ENCODE results near the gene DYNLT3.

DNA sequence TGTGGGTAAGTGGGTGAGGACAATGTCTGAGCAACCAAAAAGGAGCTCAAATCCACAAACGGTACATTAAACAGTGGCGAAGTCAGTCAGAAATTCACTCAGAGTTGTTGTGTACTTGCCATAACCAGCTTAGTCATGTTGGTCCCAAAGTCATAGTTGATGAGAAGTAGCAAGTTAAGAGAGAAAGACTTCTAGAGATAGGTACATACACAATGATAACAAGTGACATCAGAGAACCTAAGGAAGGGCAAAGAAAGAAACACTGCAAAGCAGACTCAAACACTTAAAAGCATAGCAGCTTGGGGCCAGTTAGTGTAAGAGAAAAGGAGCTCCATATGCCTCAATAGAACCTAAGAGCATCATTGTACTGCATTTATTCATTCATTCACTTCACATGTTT is 30.2 kb downstream of the DYNLT3 start:
- TF ChIP-seq, protein P1, sequence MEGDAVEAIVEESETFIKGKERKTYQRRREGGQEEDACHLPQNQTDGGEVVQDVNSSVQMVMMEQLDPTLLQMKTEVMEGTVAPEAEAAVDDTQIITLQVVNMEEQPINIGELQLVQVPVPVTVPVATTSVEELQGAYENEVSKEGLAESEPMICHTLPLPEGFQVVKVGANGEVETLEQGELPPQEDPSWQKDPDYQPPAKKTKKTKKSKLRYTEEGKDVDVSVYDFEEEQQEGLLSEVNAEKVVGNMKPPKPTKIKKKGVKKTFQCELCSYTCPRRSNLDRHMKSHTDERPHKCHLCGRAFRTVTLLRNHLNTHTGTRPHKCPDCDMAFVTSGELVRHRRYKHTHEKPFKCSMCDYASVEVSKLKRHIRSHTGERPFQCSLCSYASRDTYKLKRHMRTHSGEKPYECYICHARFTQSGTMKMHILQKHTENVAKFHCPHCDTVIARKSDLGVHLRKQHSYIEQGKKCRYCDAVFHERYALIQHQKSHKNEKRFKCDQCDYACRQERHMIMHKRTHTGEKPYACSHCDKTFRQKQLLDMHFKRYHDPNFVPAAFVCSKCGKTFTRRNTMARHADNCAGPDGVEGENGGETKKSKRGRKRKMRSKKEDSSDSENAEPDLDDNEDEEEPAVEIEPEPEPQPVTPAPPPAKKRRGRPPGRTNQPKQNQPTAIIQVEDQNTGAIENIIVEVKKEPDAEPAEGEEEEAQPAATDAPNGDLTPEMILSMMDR (IDR thresholded peaks at IDR 0.05; ENCODE audit: poor library complexity): no peak
- no peak for TF ChIP-seq EZH2 (IDR thresholded peaks at IDR 0.05; ENCODE audit: borderline replicate concordance)
- TF ChIP-seq EZH2phosphoT487 (IDR thresholded peaks at IDR 0.05; ENCODE audit: low read depth, severe bottlenecking, unreplicated experiment): no peak

All from hepatocyte (in vitro differentiated cells).